NCI-H446 (cell line): ENCODE data around the gene MESD.

ENCODE experiments used
- DNase-seq, 2 experiments: peaks; one replicate each; lab custom pipeline; 2025; lab: John Stamatoyannopoulos, UW

The MESD gene

DNA sequence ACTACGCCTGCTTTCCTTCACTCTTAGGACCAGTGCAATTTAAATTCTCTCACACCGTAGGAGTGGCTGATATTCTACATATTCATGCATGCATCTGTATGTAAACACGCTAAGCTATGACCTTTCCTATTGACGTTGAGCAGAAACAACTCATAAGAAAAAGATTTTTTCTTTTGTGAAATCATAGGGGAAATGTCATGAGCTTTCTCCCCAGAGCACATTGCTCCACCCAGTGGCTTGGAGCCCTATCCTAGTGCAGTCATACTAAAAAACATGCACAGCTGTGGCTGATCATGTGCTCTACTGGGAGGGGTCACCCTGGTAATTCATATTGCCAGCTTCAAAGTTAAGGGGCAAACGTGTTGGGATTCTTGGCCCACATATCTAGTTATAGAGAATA, 1.8 kb upstream of the MESD start:
- DNase-seq = peak in 1 of 2 experiments; percentile 38

DNA sequence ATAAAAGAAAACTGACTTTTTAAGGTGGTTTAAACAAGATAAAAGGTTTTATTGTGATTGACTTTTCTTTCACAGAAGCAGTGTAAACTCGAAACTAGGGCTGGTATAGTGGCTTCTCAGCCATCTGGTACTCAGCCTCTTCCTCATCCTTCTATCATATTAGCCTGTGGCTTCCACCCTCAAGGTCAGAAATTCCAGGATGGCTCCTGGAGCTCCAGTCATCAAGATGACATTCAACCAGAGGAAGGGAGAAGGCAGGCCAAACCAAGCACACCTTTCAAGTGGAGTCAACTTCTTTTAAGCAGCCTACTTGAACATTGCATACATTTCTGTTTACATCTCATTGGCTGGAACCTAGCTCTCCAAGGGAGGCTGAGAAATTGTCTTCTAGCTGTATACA, 1.3 kb upstream of the MESD start:
- DNase-seq = no peak

DNA sequence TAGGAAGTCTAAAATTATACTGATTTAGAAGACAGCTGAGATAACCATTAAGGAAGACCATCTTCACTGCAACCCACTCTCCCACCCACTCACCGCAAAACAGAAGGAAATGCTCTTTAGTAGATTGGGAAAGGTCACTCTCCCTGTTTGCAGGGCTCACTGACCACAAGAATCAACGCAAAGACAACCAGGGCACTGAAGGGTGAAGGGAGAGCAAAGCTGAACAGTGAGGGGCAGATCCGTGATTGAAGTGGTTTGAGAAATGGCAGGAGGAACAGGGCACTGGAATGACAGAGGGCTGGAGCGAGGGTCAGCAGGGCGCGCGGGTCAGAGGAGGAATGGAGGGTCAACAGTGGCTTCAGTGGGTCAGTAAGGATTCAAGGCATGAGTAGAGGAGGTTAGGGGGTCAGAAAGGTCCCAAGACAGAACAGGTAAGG, 520 bp downstream of the MESD start:
- DNase-seq = no peak

DNA sequence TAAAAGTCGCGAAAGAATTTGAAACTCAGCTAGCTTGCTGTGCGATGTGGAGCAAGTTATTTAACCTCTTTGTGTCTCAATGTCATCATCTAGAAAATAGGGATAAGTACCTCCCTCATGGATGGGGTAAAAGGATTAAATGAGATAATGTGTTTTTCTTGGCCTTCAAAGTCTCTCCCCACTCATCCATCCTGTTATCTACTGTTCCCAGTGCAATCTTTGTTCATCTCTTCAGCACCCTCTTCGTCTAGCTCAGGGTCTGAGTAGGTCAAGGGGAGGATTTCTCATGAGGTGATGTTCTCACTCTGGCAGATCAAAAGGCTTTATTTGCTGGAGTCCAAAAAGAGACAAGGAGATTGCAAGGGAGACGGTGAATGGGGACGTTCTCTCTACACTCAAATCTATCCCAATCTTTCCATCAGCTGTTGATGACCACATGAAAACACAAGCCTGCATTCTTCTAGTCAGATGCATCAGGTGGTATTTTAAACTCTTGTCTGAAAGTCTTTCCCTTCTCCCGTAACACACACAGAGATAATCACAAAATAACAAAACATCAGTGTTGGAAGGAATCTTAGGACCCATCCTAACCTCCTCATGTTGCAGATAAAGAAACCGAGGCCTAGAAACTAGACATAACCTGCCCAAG, 1.3 kb downstream of the MESD start:
- no peak for DNase-seq

DNA sequence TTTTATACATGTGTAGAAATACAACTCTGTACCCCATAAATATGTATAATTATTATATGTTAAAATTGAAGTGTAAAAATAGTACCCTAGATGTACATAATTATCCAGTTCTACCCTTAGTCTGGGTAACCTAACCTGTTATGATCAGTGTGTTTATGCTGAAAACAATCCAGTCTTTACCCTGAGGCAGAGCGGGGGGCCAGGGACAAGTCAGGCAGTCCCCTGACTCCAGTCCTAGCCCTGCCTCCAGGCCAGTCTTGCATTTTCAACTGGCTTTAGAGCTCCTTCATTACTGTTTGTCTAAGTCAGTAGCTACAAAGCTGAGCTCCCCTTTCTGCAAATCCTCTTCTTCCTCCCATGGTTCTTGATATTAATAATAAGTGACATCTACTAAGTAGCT, 3.1 kb downstream of the MESD start:
- no peak for DNase-seq

DNA sequence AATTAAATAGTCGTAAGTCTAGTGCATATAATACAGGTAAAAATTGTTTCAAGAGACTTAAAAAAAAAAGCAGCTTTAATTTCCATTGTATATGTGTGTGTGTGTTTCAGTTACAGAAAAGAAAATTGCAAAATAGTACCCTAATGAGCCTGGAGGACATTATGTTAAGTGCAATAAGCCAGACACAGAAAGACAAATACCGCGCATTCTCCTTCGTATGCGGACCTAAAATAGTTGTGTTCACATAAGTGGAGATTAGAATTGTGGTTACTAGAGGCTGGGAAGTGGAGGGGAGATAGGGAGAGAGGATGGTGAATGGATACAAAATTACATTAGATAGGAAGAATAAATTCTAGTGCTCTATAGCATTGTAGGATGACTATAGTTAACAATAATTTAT, 3.6 kb downstream of the MESD start:
- DNase-seq = no peak

DNA sequence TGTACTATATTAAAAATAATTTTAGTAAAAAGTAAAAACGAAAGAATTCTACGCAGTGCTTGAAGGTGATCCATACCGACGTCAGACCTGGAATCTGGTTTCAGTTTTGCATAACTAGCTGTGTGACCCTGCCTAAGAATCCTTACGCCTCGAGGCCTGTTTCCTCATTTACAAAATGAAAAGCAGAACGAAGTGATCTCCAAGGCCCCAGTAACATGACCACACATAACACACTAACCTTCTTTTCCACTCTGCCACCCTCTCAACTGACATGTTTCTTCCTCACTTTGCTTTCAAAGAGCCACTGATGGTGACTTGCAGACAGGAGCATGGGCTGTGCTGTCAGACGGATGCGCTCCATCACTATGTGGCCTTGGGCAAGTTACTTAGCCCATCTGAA, 4.8 kb downstream of the MESD start:
- no peak for DNase-seq

DNA sequence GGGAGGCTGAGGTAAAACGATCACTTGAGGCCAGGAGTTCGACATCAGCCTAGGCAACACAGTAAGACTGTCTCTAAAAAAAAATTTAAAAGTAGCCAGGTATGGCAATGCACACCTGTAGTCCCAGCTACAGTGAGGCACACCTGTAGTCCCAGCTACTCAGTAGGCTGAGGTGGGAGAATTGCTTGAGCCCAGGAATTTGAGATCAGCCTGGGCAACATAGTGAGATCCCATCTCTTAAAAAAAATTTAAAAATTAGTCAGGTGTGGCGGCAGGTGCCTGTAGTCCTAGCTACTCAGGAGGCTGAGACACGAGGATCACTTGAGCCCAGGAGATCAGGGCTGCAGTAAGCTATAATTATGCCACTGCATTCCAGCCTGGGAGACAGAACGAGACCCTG, 6.8 kb downstream of the MESD start:
- DNase-seq = no peak

DNA sequence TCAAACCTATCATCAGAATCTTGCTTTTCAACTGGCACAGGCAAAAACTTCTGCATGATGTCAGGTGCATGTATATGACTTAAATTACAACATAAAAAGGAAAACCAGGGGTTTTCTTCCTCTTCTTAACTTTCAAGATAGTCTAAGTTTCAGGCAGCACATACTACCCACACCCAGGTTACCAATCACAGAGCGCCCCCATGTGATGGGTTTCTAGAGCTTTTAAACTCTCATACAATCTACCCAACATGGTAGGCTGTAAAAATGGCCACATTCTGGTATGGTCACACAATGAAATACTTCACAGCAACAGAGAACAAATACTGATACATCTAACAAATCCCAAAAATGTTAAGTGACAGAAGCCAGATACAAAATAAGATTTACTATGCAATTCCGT, 7.4 kb downstream of the MESD start:
- no peak for DNase-seq

DNA sequence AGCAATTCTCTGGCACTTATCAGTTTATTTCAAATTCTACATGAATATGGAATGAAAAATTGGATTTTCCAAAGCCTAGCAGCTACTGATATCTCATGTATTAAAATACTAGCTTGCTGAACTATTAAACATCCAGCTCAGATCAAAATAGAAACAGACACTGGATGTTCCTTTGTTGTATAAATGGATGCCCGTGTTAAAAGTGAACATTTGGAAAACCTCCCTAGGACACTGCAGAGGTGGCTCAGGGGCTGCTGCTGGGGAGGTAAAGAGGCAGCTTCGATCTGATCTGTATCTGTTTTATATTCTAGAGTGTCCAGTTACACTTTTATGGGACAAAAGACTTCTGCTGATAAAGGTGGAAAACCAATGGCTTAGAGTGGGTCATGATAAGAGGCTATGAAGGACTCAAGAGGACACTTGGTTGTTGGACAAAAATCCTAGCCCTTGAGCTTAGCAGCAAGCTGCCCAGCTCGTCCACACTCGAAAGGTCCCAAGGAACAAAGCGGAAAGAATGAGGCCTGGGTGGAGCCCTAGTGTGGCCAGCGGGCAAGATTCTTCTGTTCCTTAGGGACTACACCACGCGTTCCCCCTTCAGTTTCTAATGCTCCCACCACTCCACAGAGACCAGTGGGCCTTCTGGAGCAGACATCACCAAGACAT, 9.9 kb downstream of the MESD start:
- DNase-seq = no peak

DNA sequence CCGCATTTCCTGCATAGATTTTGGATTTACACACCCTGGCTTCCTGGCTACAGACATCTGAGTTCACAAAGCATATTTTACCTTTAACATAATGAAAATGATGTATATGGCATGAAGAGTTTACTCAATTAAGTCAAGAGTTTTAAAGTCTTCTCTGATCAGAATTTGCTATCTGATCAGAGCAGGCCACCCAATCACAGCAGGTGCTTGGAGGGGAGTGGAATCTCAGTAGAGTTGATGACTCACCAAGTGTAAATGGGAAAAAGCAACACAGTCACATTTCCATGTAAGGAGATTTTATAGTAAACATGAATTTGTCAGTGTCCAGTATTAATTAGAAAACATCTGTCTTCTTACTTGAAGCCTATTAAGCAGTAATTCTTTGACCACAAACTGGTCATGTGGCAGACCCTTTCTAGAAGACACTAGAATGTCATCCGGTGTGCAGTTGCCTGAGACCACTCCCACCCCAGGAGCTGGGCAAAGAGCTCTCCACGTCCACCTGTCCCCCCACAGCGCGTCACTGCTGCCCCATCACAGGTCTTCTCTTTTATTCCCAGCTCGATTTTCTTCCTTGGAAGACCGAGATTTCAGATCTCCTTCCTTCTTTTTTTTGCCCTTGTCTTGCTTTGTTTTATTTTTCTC, 10.8 kb downstream of the MESD start:
- DNase-seq = no peak

DNA sequence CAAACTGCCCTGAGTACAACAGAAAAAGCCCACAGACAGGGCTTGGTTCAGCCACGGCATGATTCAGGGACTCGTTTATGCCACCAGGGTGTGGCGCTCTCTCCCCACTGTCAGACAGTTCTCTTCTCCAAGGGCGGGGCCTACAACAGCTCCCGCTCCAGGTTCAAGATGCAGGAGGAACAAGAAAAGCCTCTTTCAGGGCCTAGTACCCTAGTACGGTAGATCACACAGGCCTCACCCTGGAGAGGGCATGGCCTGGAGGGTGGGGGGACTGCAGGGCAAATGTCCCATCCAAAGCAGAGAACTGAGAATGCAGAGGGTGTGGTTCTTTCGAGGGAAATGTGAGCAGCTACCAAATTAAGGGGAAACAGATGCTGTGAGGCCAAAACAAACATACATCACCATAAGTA, 12.0 kb downstream of the MESD start:
- DNase-seq = peak in 1 of 2 experiments; percentile 51

DNA sequence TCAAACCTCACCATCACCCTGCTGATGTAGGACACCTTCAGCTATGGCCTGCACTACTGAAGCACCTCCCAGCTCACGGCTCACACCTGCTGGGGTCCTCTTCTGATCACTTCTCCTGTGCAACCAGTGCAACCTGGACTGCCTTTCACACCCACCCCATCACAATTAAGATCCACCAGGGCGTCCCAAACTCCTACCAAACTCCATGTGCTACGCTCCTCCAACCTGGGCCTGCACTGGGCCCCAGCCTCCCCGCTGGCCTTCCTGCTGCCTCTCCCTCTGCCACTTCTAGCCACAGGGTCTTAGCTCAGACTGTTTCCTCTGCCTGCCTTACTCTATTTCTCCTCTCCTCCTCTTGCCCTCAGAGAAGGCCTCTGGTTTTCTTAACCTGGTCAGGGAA, 12.8 kb downstream of the MESD start:
- no peak for DNase-seq

DNA sequence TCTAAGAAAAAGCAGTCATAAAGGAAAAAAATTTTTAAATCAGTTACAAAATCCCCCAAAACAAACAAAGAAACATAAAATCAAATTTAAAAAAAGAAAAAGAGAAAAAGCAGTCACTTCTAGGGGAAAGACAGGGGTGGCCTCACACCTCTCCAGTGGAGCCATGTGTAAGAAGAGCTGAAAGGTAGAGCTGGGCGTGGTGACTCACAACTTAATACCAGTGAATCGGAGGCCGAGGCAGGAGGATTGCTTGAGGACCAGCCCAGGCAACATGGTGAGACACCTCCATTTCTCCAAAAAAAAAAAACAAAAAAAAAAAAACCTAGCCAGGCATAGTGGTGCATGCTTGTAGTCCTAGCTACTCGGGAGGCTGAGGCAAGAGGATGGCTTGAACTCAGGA, 14.7 kb downstream of the MESD start:
- DNase-seq = no peak

DNA sequence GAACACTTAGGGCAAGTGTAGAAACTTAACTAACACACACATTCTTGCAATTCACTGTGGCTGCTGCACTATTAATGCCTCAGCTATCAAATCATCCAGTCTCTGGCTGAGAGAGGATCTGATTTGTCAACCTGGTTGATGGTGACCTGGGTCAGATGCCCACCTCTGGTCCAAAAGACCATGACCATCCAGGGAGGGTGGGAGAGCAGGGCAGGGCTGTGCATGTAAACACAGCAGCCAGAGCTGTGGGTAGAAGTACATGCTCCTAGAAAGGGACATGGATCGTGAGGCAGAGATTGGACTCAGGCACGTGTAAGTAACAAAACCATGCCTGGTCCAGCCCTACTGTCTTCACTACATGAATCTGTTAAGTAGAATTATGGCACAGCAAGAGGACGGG, 17.3 kb downstream of the MESD start:
- no peak for DNase-seq

DNA sequence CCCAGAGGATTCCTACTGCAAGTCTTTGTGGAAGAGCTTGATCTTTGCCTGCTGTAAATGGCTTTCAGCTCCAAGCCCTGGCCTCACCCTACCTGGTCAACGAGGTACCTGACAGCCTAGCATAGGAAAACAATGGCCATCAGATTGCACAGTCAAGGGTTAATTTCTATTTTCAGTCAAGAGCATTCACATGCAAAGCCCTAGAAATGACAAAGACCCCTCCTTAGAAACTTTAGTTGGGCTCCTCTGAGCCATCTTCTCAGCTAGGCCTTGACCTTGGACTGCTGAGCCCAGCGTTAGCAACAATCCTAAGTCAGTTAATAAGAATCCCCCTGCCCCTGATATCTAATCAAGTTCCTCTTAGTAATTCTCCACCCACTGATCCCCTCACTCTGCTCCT, 18.5 kb downstream of the MESD start:
- no peak for DNase-seq

DNA sequence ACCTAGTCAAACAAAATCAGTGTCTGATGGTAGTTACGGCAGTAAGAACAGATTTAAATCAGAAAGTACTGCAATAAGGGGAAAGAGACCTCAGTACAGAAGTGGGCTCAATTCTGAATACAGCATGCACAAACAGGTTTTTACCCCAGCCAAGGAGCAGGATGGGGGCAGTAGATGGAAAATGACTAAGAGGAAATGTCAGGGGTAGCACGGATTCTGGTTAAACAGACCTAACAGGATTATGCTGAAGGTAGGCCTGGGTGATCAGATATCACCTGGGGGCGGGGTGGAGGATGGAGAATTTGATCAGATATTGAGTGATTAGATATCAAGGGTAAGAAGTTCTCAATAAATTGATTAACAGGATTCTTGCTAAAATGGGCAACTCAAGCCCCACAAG, 19.0 kb downstream of the MESD start:
- no peak for DNase-seq

DNA sequence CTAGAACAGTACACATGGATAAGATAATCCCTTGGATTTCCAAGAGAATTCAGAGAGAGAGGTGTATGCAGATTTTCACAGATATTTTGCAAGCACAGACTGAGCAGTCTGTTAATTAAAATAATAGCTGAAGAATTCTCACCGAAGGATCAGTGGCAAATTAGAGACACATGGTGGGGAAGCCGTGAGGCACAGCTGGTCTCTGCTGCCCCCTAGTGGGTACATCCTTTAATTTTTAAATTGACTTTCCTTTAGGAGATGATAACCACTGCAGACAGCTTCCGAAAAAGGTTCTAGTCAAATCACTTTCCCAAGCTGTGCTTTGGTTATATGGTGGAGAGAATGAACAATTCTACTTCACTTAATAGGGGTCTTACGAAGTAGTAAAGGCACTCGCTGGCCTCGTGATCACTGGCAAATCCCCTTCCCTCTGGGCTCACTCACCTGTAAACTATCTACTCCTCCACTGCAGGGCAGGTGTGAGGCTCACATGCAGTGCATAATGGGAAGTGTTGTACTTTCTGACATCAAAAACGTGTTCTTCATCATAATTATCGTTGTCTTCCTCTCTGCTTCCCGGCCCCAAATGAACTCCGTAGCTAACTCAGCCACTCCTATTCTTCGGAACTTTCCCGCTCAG, 19.5 kb downstream of the MESD start:
- peak; percentile 48 to 77 for DNase-seq

DNA sequence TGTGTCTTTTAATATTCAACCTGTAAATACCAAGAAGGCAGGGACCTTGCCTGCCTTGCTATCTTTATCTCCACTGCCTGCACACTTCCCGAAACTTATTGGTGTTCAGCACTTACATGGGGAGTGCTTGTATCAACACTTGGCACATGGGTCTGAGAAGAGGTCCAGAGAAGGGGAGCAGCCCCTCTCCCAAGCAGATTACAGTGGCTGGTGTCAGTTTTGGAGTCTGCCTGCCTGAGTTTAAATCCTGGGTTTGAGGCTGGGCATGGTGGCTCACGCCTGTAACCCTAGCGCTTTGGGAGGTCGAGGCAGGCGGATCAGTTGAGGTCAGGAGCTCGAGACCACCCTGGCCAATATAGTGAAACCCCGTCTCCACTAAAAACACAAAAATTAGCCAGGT, 20.3 kb downstream of the MESD start:
- no peak for DNase-seq

DNA sequence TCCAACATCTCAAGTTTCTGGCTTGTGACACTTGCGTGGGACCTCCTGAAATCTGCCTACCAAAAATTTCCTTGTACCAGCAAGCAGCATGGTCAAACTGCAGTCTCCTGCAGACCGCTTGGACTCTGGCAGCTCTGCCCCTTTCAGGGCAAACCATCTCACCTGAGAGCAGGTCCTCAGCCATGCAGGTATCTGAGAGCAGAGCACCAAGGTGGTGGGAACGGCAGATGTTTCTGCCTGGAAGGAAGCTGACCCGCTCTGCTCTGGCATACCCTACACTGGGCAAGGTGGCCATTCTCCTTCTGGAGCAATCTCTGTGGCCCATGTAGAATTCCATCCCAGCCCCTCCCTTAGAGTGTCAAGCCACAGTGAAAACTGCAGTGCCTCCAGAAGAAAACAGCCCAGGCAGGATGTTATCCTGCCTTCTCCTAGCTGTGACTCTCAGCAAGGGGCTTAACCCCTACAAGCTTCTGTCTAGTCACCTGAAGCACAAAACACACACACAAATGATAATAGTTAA, 21.6 kb downstream of the MESD start:
- DNase-seq = no peak

DNA sequence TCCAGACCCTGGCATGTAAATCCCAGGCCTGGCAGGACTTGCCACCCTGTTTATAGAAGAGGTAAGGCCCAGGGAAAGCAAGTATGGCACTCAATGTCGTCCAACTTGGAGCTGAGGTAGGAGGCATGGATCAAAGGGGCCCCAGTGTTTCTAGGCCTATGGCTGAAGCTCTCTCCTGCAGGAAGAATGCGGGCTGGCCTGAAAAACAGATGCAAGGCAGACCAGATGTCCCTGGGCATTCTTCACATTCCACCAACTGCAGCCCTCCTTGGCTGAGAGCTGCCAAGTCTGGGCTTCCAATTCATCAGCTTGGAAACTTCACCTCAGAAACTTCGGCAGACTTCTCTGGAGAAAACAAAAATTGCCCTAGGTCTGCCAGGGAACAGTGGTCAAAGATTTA, 22.2 kb downstream of the MESD start:
- peak; percentile 4 to 66 for DNase-seq

DNA sequence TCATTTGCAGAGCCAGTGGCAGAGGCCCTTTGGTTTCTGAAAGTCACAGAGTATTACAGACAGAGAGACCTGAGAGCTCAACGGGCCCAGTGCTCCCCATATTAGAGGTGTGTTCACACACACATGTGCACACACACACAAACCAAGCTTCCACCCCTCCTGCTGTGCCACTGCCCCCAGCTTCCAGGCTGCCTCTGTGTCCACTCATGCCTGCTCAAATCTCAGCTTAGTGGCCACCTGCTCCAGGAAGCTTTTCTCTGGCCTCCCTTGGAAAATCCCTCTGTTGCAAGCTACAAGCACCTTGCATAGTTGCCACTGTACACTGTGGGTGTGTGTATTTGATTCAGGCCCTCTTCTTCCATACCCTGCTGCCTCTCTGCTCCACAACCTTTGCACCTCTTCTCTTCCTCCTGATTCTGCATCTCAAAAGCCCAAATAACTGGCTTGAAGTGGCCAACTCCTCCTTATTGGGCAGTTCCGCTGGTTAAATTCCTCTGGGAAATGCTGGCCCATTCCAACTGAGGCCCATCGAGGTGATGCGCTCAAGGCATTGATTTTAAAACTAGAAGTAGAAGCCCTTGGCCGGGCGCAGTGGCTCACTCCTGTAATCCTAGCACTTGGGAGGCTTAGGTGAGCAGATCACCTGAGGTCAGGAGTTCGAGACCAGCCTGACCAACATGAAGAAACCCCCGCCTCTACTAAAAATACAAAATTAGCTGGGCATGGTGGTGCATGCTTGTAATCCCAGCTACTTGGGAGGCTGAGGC, 23.0 kb downstream of the MESD start:
- no peak for DNase-seq
